AG09309 (cell line): ENCODE measurements around the gene NUP85.

ENCODE experiments used
- DNase-seq: peaks from one replicate; pipeline ENCODE4 v3.0.0-alpha.2; 2010; ENCODE audit warnings: low read depth
- H3K4me3 ChIP-seq: 2 replicates; pipeline ENCODE4 v1.5.1; 2011; ENCODE audit warnings: mild to moderate bottlenecking, low read depth, low read length, moderate library complexity; ENCODE audit not compliant: control insufficient read depth
- CTCF ChIP-seq: IDR thresholded peaks from 2 replicates; pipeline ENCODE4 v1.5.1; 2011; ENCODE audit warnings: mild to moderate bottlenecking, low read depth, low read length, inconsistent platforms; ENCODE audit not compliant: insufficient read depth, control insufficient read depth; ENCODE audit errors: missing control alignments

Gene NUP85

GRCh38 chr17:75267411-75268232, 62.1 kb downstream of the NUP85 start:
- no peak for TF ChIP-seq CTCF
- no peak for DNase-seq
- no peak overlapping the region for H3K4me3 ChIP-seq

GRCh38 chr17:75269844-75270217, 64.4 kb downstream of the NUP85 start:
- DNase-seq: no peak
- H3K4me3 ChIP-seq: peak overlapping the region; percentile 63
- TF ChIP-seq CTCF: no peak

DNA sequence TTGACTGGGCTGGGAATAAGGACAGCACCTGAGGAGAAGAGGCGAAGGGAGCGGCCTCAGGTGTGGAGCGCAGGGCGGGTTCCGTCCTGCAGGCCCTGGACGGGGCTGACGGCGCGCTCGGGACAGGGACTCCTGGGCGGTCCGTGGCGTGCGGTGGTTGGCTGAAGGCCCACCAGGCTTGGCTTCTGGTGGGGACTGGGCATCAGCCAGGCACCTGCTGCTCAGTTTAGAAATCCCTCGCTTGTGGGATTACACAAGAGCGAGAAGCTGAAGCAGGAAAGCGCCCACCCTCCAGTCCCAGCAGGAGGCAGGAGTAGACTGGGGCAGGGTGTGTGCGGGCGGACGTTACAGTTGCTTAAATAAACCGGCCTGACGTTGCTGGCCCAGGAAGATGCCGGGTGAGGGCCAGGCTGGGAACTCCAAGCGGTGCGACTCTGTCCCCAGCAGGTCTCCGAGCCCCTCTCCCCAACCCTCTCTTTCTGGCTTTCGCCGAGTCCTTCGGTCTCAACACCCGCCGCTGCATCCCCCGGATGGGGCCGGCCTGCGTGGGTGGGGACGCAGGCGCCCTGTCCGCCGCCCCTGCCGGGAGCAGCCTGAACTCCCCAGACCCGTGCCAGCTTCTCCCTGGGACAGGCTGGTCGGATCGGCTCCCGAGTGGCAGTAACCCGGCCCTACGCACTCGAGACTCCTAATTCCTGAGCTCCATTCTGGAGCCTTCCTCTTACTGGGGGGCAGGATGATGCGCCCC, 64.9 kb downstream of the NUP85 start:
- DNase-seq: no peak
- peak overlapping the region; percentile 63 for H3K4me3 ChIP-seq
- peak; percentile 65 for TF ChIP-seq CTCF

- TF ChIP-seq CTCF: no peak
- peak within 1 kb of the TSS; percentile 89 for H3K4me3 ChIP-seq
- no peak for DNase-seq
Observed at GRCh38 chr17:75270966-75271232, 65.4 kb downstream of the NUP85 start, which contains the start of gene MIF4GD. MIF4GD (minus strand) TSS chr17:75271231; CDS start chr17:75270195, 1,036 bp downstream.

- no peak for DNase-seq
- H3K4me3 ChIP-seq: peak overlapping the region; percentile 89
- peak; percentile 35 for TF ChIP-seq CTCF
Observed at GRCh38 chr17:75271233-75271954, 65.9 kb downstream of the NUP85 start.

DNA sequence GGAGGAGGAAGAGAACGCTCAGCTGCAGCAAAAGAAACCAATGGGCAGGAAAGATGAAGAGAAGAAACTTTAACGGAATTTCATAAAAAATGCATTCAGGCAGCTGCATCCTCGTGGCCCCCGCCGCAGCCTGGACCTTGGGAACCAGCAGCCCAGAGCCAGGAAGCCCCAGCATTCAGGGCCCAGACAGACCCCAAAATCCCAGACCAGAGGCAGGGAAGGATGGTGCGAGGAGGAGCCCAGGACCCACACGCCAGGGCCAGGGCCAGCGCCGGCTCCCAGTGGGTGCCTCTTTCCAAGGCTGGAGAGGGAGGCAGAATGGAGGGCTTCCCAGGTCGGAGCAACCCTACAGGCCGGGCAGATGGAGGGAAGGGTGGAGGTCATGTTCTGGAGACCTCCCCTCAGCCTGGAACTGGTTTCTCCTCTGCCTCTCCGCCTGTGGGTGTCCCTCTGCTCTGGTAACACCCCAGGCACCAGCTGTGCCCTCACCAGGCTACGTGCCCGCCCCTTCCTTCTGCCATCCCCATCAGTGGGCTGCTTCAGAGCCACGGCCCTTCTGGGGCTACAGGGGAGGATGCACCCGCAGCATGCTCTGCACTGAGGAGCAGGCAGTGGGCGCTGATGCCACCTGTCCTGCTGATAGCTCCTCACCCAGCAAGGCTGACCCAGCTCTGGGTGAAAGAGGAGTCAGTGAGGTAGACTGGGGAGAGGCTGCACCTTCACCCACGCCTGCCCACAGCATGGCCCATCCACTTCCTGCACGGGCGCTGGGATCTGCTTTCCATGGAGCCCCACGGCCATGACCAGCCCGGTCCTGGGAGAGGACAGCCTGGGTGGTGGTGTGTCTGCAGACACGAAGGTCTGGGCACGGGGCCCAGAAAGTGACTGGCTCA, 66.7 kb downstream of the NUP85 start:
- DNase-seq: no peak
- TF ChIP-seq CTCF: no peak
- H3K4me3 ChIP-seq: peak overlapping the region; percentile 89
